BE2C (cell line): ENCODE results near the gene NASP.

Experiments used
- DNase-seq: peaks from one replicate; pipeline ENCODE4 v3.0.0-alpha.2; 2020
- H3K27me3 ChIP-seq: fragments of 250-450 bp; sonication (Bioruptor Pico); 2 replicates; pipeline ENCODE4 v1.5.1; 2020; ENCODE audit warnings: mild to moderate bottlenecking
- H3K36me3 ChIP-seq: fragments of 250-450 bp; sonication (Bioruptor Pico); 2 replicates; pipeline ENCODE4 v1.5.1; 2020; ENCODE audit warnings: mild to moderate bottlenecking
- H3K4me1 ChIP-seq: fragments of 250-450 bp; sonication (Bioruptor Pico); 2 replicates; pipeline ENCODE4 v1.5.1; 2020
- H3K4me3 ChIP-seq: 2 replicates; pipeline ENCODE4 v1.5.1; 2011; ENCODE audit warnings: low read depth, low read length
- H3K9me3 ChIP-seq: fragments of 250-450 bp; sonication (Bioruptor Pico); 2 replicates; pipeline ENCODE4 v1.5.1; 2020
- CTCF ChIP-seq: IDR thresholded peaks from 2 replicates; pipeline ENCODE4 v1.5.1; 2012; ENCODE audit warnings: mild to moderate bottlenecking, low read depth, low read length

NASP gene

GRCh38 chr1:45567911-45568310, 15.9 kb upstream of the NASP start:
- TF ChIP-seq CTCF, result no peak
- no peaks in the 10 kb centered on the region for H3K9me3 ChIP-seq
- no peak overlapping the region for H3K4me3 ChIP-seq
- no peaks in the 10 kb centered on the region for H3K4me1 ChIP-seq
- no peak for DNase-seq
- peaks cover 26% of the 10 kb centered on the region for H3K36me3 ChIP-seq
- no peaks in the 10 kb centered on the region for H3K27me3 ChIP-seq

DNA sequence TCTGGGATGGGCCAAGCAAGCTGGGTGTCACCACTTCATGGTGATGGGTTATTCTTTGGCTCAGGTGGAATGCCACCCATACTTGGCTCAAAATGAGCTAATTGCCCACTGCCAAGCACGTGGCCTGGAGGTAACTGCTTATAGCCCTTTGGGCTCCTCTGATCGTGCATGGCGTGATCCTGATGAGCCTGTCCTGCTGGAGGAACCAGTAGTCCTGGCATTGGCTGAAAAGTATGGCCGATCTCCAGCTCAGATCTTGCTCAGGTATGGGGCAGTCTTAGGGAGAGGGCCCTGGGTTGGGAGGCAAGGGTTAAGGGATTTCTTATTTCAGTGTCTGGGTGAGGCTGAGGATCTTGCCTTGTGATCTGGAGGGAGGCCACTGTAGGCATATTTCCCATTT, 15.4 kb upstream of the NASP start:
- H3K9me3 ChIP-seq, result no peaks in the 10 kb centered on the region
- no peak overlapping the region for H3K4me3 ChIP-seq
- TF ChIP-seq CTCF, result no peak
- H3K27me3 ChIP-seq, result no peaks in the 10 kb centered on the region
- peaks cover 26% of the 10 kb centered on the region for H3K36me3 ChIP-seq
- no peaks in the 10 kb centered on the region for H3K4me1 ChIP-seq
- DNase-seq, result no peak

- Histone ChIP-seq H3K4me3 (no peak overlapping the region), H3K36me3 (peaks cover 26% of the 10 kb centered on the region), H3K9me3 (no peaks in the 10 kb centered on the region), H3K27me3 (no peaks in the 10 kb centered on the region), H3K4me1 (no peaks in the 10 kb centered on the region)
- no peak for DNase-seq
- TF ChIP-seq CTCF, result no peak
Measured at GRCh38 chr1:45569571-45569961, 14.3 kb upstream of the NASP start.

GRCh38 chr1:45569962-45570581, 13.8 kb upstream of the NASP start:
- TF ChIP-seq CTCF, result peak; percentile 92
- Histone ChIP-seq H3K9me3 (no peaks in the 10 kb centered on the region), H3K4me3 (no peak overlapping the region), H3K27me3 (no peaks in the 10 kb centered on the region), H3K36me3 (peaks cover 26% of the 10 kb centered on the region), H3K4me1 (no peaks in the 10 kb centered on the region)
- DNase-seq, result peak; percentile 39

GRCh38 chr1:45570631-45571030, 13.2 kb upstream of the NASP start:
- H3K9me3 ChIP-seq, result no peaks in the 10 kb centered on the region
- H3K27me3 ChIP-seq, result no peaks in the 10 kb centered on the region
- peaks cover 26% of the 10 kb centered on the region for H3K36me3 ChIP-seq
- no peak for TF ChIP-seq CTCF
- no peak for DNase-seq
- H3K4me1 ChIP-seq, result no peaks in the 10 kb centered on the region
- H3K4me3 ChIP-seq, result no peak overlapping the region

DNA sequence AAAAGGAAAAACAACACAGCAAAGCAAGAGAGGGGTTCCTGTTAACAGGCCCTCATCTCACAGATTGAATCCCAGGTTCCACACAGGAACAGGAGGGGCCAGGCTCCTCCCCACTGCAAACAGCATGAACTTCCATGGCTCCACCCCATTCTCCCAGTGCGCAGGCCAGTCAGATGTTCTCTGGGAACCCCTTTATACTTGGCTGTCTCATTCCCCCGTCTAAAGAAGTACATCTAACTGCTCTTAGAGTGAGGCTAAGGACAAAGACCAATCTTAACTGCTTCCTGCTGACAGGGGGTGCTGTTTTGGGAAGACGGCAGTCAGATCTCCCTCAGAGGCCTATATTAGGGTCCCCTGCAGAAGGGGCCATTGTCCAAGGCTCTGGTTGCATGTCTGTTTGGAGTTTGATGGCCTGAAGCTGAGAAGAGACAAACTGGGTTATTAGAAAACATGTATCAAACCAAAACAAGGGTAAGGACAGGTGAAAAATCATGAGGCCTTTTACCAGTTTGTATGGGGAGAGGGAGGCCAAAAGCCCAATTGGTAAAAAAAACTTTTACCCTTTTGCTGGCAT, 10.5 kb upstream of the NASP start:
- TF ChIP-seq CTCF, result no peak
- Histone ChIP-seq H3K36me3 (peaks cover 11% of the 10 kb centered on the region), H3K27me3 (no peaks in the 10 kb centered on the region), H3K4me1 (no peaks in the 10 kb centered on the region), H3K4me3 (no peak overlapping the region), H3K9me3 (no peaks in the 10 kb centered on the region)
- DNase-seq, result no peak
